HK-2 (cell line): ENCODE results near the gene TXLNB.

Experiments
- DNase-seq: peaks from one replicate; pipeline ENCODE4 v3.0.0-alpha.2; 2018; ENCODE audit not compliant: unreplicated experiment

Gene TXLNB

DNA sequence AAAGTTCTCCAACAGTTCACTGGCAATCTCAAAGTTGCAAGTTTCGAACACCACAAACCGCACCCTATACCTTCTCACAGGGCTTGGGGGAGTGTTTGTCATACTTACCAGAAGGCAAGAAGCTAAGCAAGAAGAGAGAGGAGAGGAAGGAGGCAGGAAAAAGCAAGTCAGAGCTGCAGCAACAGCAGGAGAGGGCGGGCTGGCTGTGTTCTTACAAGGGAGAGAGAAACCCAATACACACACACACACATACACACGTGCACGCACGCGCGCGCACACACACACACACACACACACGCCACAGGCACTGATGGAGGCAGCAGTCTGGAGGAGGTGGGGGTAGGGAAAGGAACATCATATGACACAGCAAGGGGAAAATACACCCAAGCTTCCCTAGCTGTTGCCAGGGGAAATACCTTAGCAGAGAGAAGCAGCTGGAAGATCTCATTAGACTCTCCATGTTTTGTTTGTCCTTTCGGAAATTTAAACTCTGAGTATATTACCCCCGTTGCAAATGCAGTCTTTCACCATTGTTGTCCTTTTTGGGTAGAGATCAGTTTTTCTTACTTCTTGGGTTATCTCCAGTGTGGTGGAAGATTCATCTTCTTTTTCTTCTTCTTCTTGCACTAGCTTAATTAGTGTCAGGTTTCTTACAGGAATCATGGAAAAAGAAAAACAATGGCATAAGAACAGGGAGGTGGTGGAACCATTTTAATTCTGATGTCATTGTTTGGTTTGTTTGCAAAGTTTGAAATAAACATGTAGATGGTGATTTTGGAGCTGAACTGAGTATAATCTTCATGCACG, at the start of gene TXLNB:
TXLNB (minus strand) TSS at position 186 of the 807 bp plus-strand sequence. CDS start 3,099 bp downstream, outside the sequence.
- DNase-seq = peak; percentile 6

- DNase-seq = no peak
Measured at GRCh38 chr6:139341060-139341459, 49.3 kb upstream of the TXLNB start.

DNA sequence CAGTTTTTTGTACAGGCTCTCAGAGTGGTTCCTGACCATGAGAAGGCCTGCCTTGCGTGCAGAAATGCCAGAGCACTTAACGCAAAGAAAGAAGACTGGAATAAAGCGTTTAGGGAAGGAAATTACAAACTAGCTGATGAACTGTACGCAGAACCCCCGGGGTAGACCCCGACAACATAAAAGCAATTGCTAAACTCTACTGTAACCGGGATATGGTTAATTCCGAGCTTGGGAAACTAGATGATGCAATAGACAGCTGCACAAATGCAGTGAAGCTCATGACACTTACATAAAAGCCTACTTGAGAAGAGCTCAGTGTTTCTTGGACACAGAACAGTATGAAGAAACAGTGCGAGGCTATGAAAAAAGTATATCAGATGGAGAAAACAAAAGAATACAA, 47.0 kb upstream of the TXLNB start:
- no peak for DNase-seq

GRCh38 chr6:139337830-139338229, 46.0 kb upstream of the TXLNB start:
- no peak for DNase-seq

DNA sequence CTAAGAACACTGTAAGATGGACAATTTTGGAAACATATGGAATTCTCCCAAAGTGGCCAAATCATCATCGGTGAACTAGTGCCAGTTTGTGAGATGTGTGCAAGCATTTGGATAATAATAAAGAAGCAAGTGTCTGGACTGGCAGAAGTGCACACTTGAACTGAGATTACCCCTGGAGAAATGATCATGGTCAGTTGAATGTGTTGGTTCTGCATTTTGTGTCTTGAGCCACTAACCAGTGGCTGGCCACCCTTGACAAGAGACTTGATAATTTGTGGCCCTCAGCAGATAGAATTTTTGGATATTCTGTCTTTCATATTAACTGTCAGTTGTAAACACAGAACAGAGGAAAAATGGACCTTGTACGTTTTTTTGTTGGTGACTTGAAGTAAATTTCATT, 45.2 kb upstream of the TXLNB start:
- DNase-seq = no peak

DNA sequence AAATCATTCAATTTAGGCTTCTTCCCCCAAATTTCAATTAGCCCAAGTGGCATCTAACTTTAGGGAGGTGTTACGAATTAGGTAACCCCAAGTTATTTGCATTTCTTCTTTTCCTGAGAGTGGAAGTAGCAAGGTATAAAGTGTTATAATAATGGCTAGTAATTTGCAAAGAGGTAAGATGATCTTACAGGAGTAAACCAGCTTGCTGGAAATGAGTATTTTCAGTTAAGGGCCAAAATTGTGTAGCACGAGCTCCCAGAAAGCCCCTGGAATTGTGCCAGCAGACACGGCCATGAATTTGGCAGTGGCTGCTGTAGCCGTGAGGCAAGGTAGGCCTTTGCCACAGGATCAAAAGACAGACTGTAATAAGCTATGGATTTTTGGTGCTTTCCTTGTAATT, 44.7 kb upstream of the TXLNB start:
- no peak for DNase-seq

GRCh38 chr6:139335447-139336210, 43.8 kb upstream of the TXLNB start:
- no peak for DNase-seq

DNA sequence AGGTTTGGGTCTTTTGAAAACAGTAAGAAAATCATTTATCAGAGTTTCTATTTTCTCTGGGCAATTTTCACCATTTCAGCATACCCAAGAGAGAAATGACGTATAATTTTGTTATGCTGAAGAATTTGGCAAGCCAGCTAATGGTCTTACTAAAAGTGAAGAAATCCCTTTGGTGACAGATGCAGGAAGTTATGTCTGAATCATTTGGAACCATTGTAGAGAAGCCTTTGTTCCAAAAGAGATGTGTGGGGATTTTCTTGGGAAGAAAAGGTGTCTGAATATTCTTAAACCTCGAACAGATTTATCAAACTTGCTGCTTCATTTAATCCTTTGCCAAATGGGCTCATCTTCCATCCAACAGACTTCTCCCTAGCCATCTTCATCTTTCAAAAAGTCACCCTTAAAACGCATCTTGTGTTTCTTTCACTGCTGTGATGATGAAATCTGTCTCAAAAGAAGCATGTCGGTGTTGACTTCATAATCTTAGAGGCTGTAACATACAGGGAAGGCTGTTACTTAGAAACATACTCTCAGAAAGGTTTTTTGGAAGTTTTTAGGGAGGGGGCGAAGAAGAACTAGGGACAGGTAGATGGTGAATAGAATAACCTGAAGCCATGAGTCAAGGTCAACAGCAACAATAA, 43.1 kb upstream of the TXLNB start:
- DNase-seq = no peak

DNA sequence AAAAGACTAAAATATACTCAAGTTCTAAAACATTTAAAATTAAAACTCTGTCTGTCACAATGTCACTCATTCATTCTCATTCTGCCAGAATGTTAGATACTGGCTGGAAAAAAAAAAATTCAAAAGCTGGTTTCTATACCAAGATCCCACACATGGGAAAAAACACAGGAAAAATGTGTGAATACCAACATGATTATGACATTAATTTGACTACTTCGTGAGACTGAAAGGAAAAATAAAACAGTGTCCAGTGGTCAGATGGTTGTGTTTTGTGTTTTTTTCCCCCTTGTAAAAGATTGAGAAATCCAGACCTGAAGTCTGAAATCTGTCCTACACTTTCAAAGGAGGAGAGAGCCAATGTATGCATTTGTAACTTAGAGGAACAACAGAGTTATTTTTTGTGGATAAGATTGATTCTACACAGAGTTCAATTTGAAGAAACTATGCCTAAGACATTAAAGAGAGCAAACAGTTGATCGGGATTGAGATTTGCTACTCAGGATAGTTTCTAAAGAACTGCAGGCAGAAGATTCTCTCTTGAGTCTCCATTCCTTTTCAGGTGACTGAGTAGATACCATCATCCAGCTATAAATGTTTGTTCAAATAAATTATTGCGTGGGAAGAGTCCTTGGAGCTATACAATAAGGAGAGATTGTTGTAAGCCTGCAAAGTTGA, 39.2 kb upstream of the TXLNB start:
- no peak for DNase-seq

GRCh38 chr6:139330306-139330705, 38.5 kb upstream of the TXLNB start:
- no peak for DNase-seq

DNA sequence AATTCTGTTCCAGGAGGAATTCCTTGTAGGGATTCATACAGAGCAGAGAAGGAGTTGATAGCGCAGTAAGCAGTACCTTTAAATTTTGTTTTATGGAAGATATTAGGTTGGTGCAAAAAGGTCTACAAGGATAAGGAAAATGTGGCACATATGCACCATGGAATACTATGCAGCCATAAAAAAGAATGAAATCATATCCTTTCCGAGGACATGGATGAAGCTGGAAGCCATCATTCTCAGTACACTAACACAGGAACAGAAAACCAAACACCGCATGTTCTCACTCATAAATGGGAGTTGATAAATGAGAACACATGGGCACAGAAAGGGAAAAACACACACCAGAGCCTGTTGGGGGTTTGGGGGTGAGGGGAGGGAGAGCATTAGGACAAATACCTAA, 37.4 kb upstream of the TXLNB start:
- no peak for DNase-seq

DNA sequence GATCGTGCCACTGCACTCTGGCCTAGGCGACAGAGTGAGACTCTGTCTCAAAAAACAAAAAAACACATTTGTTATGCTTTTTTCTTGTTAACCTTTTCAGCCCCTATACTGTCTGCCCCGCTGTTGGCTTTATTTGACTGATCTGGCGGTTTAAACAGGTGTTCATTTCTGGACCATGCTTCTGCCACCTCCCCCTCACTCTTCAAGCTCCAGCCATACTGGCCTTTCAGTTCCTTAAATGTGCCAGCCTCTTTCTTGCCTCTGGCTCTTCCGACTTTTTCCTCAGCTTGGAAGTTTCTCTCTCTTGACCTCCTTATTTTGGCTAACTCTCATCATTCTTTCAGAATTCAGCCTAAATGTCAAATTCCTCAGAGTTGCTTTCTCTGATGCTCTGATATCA, 35.2 kb upstream of the TXLNB start:
- DNase-seq = no peak

DNA sequence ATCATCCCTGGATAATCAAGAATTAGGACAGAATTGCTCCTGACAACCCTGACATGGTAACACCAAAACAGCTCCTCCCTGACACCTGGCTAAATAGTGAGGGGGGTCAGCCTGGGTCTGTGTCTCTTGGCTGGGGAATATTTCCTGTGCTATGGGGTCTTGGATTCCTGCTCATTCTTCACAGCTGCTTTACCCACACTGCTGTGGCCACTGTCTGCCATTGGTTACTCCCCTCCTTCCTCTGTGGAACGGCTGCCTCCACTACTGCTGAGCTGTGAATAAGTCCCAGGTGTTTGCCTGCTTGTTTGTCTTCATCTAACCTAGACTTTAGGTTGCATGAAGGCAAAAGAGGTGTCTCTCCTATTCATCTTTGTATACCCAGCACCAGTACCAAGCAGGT, 33.9 kb upstream of the TXLNB start:
- DNase-seq = no peak

GRCh38 chr6:139325125-139325524, 33.3 kb upstream of the TXLNB start:
- no peak for DNase-seq

DNA sequence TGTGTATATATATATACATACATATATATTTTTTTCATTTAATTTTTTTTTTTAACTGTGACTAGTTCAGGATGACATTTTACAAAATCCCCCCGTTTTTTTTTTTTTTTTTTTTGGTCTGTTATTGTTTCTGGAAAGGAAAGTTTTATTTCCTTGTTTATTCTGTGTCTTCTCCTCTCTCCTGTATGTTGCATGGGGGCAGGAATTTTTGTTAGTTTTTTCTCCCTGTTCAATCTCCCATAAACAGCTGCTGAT, 32.4 kb upstream of the TXLNB start:
- DNase-seq = no peak

- DNase-seq = no peak
Measured at GRCh38 chr6:139323511-139324300, 31.9 kb upstream of the TXLNB start.

GRCh38 chr6:139320081-139320480, 28.3 kb upstream of the TXLNB start:
- no peak for DNase-seq

DNA sequence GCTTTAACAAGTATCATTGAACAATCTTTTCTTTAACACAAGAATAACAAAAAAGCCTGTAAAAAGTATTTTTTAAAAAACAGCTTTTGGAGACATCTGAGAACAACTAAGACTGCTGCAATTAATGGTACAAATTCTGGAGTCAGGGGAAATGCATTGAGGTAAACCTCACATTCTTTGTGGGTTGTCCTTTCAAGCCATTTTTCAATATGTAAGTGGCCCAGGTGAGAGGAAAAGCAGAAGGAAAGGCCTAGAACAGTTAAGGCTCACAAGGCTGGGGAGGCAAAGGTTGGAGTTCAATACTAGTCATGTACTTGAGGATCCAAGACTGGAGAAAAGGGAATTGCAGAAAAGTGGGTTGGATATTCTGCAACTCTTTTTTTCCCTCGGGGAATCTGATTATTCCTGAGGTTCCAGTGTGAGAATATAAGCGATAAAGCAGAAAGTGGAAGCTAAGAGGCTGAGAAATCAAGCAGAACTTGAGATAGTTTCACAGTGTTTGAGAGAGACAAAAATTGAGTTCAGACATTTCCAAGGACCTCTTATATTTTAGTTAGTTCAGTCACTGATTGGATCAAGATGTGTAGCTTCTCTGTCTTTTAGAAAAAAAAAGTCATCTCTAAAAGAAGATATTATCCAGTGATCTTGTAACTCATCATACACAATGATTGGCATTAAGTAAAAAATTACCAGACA, 25.0 kb upstream of the TXLNB start:
- DNase-seq = no peak

- DNase-seq = no peak
Measured at GRCh38 chr6:139313784-139314545, 22.2 kb upstream of the TXLNB start.

GRCh38 chr6:139313229-139313628, 21.4 kb upstream of the TXLNB start:
- DNase-seq = no peak
